ENCODE data around the gene KXD1.

DNA sequence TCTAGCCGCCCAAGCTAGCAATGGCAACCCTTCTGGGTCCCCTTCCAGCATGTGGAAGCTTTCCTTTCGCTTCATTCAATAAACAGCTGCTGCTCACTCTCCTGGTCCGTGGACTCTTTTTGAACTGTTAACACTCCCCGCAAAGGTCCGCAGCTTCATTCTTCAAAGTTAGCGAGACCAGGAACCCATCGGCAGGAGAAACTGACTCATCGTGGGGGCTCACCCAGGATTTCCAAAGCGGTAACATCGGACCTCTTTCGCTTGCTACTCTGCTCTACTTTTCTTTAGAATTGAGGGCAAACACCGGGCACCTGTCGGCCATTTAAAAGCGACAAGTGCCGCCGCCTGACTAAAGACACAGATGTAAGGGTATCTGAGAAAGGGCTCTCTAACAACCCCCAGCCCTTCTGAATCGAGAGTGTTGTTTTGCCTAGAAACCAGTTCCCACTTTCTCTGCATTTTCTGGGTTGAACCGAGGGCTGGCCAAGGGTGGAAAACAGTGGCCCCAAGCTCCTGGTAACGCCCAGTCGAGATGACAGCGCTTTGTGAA is 19.8 kb downstream of the KXD1 start:
- TF ChIP-seq, protein P1, sequence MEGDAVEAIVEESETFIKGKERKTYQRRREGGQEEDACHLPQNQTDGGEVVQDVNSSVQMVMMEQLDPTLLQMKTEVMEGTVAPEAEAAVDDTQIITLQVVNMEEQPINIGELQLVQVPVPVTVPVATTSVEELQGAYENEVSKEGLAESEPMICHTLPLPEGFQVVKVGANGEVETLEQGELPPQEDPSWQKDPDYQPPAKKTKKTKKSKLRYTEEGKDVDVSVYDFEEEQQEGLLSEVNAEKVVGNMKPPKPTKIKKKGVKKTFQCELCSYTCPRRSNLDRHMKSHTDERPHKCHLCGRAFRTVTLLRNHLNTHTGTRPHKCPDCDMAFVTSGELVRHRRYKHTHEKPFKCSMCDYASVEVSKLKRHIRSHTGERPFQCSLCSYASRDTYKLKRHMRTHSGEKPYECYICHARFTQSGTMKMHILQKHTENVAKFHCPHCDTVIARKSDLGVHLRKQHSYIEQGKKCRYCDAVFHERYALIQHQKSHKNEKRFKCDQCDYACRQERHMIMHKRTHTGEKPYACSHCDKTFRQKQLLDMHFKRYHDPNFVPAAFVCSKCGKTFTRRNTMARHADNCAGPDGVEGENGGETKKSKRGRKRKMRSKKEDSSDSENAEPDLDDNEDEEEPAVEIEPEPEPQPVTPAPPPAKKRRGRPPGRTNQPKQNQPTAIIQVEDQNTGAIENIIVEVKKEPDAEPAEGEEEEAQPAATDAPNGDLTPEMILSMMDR (IDR thresholded peaks at IDR 0.05): no peak
- no peak for TF ChIP-seq POLR2A (IDR thresholded peaks at IDR 0.05; ENCODE audit: low read depth)

Data from esophagus muscularis mucosa (tissue), 3 donors.